ENCODE measurements around the gene HYDIN. TPM values are rescaled to one million over a fixed set of nuclear protein-coding genes. Genes with fewer than 3 reads are reported as not detected.

The HYDIN gene
- polyA plus RNA-seq, 1 of the 3 experiments (the other 2 are of a cell fraction), result 0.33 TPM

DNA sequence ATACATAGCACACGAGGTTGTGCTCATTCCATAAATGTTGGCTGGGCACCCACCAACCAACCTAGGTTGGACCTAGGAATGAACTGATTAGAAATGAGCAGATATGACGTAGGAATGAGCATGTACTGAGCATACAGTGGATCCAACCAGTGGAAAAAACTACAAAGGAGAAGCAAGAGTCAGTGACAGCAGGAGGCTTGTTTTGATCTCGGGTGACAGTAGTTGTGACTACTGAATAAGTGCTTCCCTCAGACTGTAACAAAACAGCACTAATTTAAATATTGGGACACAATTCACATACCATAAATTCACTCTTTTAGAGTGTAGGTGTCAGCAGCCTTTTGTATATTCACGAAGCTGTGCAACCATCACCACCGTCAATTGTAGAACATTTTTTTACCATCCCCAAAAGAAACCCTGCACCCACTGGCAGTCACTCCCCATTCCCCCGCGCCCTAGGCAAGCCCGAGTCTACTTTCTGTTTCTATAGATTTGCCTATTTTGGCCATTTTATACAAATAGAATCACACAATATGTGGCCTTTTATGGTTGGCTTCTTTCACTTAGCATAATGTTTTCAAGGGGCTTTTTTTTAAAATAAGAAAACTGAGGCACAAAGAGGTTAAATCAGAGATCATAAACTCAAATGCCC lies 436.5 kb downstream of the HYDIN start:
- ChIA-PET CTCF (interaction anchor here (1.4 kb wide), 1 partner anchor 140 kb away, joined by 4 read pairs; no protein-coding TSS in a partner anchor), POLR2A (no interaction called here)
- Histone ChIP-seq H3K36me3 (replicated peaks in 1 of 2; ENCODE audit: control insufficient read depth in 1 of 2, insufficient read depth in 2 of 2, low read length in 1 of 2) (peaks cover 5 to 10% of the 10 kb centered on the region in 2 experiments), H3K9me2 (no peaks in the 10 kb centered on the region), H2AFZ (ENCODE audit: low read depth) (no peak overlapping the region), H3K4me1 (ENCODE audit: control insufficient read depth in 1 of 2, insufficient read depth in 2 of 2, low read depth in 1 of 2, low read length in 1 of 2) (no peaks in the 10 kb centered on the region; a peak in 1 of 4 replicates), H3K79me2 (ENCODE audit: insufficient read depth) (peaks cover 74% of the 10 kb centered on the region), H3F3A (replicated peaks; ENCODE audit: insufficient read depth) (no peaks in the 10 kb centered on the region), H4K20me1 (ENCODE audit: insufficient read depth) (peaks cover 20% of the 10 kb centered on the region), H3K4me2 (no peak overlapping the region), H3K9me3 (no peaks in the 10 kb centered on the region), H3K9ac (no peak overlapping the region), H3K27me3 (ENCODE audit: insufficient read depth) (no peaks in the 10 kb centered on the region), H3K27ac (ENCODE audit: low read depth in 2 of 2, low read length in 1 of 2) (no peak overlapping the region), H3K4me3 (ENCODE audit: low read depth in 2 of 2, low read length in 1 of 2) (no peak overlapping the region)
- no peak for TF ChIP-seq TEAD4 (IDR thresholded peaks at IDR 0.05; ENCODE audit: borderline replicate concordance, insufficient read depth)
- TF ChIP-seq RCOR1 (IDR thresholded peaks at IDR 0.05; ENCODE audit: low read length), result no peak
- TF ChIP-seq TCF12 (IDR thresholded peaks at IDR 0.05), result no peak
- TF ChIP-seq, protein P1, sequence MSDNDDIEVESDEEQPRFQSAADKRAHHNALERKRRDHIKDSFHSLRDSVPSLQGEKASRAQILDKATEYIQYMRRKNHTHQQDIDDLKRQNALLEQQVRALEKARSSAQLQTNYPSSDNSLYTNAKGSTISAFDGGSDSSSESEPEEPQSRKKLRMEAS (IDR thresholded peaks at IDR 0.05; ENCODE audit: low read depth), result no peak
- no peak for TF ChIP-seq SMC3 (IDR thresholded peaks at IDR 0.05; ENCODE audit: low read depth, low read length)
- TF ChIP-seq FOXM1 (IDR thresholded peaks at IDR 0.05; ENCODE audit: low read depth), result no peak
- TF ChIP-seq MEF2A (IDR thresholded peaks at IDR 0.05; ENCODE audit: borderline replicate concordance, low read depth), result no peak
- WGBS (ENCODE audit: low lambda C conversion rate), result 94% methylated on average over 8 of the region's 8 CpGs
- DNase-seq, result no peak

DNA sequence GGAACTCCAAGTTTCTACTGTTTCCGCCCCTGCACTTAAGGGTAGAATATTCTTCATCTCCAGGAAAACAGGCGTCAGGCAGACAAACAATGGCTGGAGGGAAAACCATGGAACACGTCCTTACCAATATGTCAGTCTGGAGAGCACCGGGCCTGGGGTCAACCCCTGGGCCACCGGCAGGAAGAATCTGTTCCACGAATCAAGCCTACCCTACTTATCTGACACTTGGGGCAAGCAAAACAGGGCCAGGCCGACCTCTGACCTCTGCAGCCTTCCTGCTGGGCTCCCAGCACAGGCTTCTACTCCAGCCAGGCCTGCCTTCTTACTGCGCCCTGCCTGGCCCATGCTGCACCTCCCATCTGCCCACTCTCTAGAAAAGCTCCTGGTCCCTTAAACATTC lies 439.7 kb downstream of the HYDIN start:
- no peak for DNase-seq
- 91% methylated on average over 6 of the region's 8 CpGs for WGBS (ENCODE audit: low lambda C conversion rate)
- Histone ChIP-seq H3K9me2 (no peaks in the 10 kb centered on the region), H3K4me1 (ENCODE audit: control insufficient read depth in 1 of 2, insufficient read depth in 2 of 2, low read depth in 1 of 2, low read length in 1 of 2) (no peaks in the 10 kb centered on the region), H3K79me2 (ENCODE audit: insufficient read depth) (peaks cover 46% of the 10 kb centered on the region), H3K9me3 (no peaks in the 10 kb centered on the region), H3K27ac (ENCODE audit: low read depth in 2 of 2, low read length in 1 of 2) (no peak overlapping the region), H3K27me3 (ENCODE audit: insufficient read depth) (no peaks in the 10 kb centered on the region), H3K36me3 (replicated peaks in 1 of 2; ENCODE audit: control insufficient read depth in 1 of 2, insufficient read depth in 2 of 2, low read length in 1 of 2) (peaks cover 0 to 9% of the 10 kb centered on the region in 2 experiments), H3F3A (replicated peaks; ENCODE audit: insufficient read depth) (no peaks in the 10 kb centered on the region), H4K20me1 (ENCODE audit: insufficient read depth) (peaks cover 25% of the 10 kb centered on the region; the same call in 1 of the 2 replicates), H3K9ac (no peak overlapping the region), H3K4me3 (ENCODE audit: low read depth in 2 of 2, low read length in 1 of 2) (no peak overlapping the region), H3K4me2 (no peak overlapping the region), H2AFZ (ENCODE audit: low read depth) (no peak overlapping the region)
- ChIA-PET CTCF (interaction anchor here (1.2 to 1.5 kb wide), 2 partner anchors 19 to 112 kb away, joined by 4 read pairs; no protein-coding TSS in a partner anchor), POLR2A (no interaction called here)
- TF ChIP-seq, protein P1 (IDR thresholded peaks at IDR 0.05; ENCODE audit: low read depth), result no peak
- TF ChIP-seq, protein P2, sequence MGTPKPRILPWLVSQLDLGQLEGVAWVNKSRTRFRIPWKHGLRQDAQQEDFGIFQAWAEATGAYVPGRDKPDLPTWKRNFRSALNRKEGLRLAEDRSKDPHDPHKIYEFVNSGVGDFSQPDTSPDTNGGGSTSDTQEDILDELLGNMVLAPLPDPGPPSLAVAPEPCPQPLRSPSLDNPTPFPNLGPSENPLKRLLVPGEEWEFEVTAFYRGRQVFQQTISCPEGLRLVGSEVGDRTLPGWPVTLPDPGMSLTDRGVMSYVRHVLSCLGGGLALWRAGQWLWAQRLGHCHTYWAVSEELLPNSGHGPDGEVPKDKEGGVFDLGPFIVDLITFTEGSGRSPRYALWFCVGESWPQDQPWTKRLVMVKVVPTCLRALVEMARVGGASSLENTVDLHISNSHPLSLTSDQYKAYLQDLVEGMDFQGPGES (IDR thresholded peaks at IDR 0.05; ENCODE audit: low read depth, low read length), result no peak
- no peak for TF ChIP-seq YY1 (IDR thresholded peaks at IDR 0.05; ENCODE audit: low read depth)
- TF ChIP-seq FOSL2 (IDR thresholded peaks at IDR 0.05; ENCODE audit: borderline replicate concordance, low read depth), result no peak
- TF ChIP-seq NRF1 (IDR thresholded peaks at IDR 0.05; ENCODE audit: low read depth, low read length), result no peak
- TF ChIP-seq, protein P3, sequence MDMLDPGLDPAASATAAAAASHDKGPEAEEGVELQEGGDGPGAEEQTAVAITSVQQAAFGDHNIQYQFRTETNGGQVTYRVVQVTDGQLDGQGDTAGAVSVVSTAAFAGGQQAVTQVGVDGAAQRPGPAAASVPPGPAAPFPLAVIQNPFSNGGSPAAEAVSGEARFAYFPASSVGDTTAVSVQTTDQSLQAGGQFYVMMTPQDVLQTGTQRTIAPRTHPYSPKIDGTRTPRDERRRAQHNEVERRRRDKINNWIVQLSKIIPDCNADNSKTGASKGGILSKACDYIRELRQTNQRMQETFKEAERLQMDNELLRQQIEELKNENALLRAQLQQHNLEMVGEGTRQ (IDR thresholded peaks at IDR 0.05; ENCODE audit: borderline replicate concordance, low read depth, low read length), result no peak
- TF ChIP-seq TCF12 (IDR thresholded peaks at IDR 0.05), result no peak
- no peak for TF ChIP-seq RAD21 (IDR thresholded peaks at IDR 0.05; ENCODE audit: low read length)
- no peak for TF ChIP-seq GABPA (IDR thresholded peaks at IDR 0.05; ENCODE audit: low read depth)
- TF ChIP-seq, protein P4, sequence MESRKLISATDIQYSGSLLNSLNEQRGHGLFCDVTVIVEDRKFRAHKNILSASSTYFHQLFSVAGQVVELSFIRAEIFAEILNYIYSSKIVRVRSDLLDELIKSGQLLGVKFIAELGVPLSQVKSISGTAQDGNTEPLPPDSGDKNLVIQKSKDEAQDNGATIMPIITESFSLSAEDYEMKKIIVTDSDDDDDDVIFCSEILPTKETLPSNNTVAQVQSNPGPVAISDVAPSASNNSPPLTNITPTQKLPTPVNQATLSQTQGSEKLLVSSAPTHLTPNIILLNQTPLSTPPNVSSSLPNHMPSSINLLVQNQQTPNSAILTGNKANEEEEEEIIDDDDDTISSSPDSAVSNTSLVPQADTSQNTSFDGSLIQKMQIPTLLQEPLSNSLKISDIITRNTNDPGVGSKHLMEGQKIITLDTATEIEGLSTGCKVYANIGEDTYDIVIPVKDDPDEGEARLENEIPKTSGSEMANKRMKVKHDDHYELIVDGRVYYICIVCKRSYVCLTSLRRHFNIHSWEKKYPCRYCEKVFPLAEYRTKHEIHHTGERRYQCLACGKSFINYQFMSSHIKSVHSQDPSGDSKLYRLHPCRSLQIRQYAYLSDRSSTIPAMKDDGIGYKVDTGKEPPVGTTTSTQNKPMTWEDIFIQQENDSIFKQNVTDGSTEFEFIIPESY (IDR thresholded peaks at IDR 0.05; ENCODE audit: borderline replicate concordance, low read depth), result no peak
- TF ChIP-seq GATA2 (CRISPR knock-in tag; IDR thresholded peaks at IDR 0.05), result no peak
- TF ChIP-seq SIN3A (IDR thresholded peaks at IDR 0.05; ENCODE audit: borderline replicate concordance, low read depth, low read length), result no peak
- TF ChIP-seq TEAD4 (IDR thresholded peaks at IDR 0.05; ENCODE audit: borderline replicate concordance, insufficient read depth), result no peak
- no peak for TF ChIP-seq FOXJ3 (CRISPR knock-in tag; IDR thresholded peaks at IDR 0.05)
- TF ChIP-seq JUND (IDR thresholded peaks at IDR 0.05), result no peak
- TF ChIP-seq CHD2 (IDR thresholded peaks at IDR 0.05; ENCODE audit: low read length, partially characterized antibody), result no peak
- TF ChIP-seq NFIC (IDR thresholded peaks at IDR 0.05; ENCODE audit: borderline replicate concordance), result no peak
